Right atrium auricular region (tissue), 2 donors: ENCODE data around the gene MBNL2. TPM values are rescaled to one million over a fixed set of nuclear protein-coding genes. Genes with fewer than 3 reads are reported as not detected.
A peak's percentile ranks its signal among the peaks of the same experiment; 100 is the strongest.

ENCODE experiments used
- DNase-seq: peaks from one replicate; pipeline ENCODE4 v3.0.0-alpha.2; 2019; ENCODE audit warnings: low spot score
- H3K27ac ChIP-seq, 2 donors: fragments of 200-600 bp; sonication (generic); 1 replicate in 1 of 2; 2 replicates in 1 of 2; pipeline ENCODE4 v1.5.1; 2016 to 2019
- H3K27me3 ChIP-seq, 2 donors: fragments of 200-600 bp; sonication (generic); one replicate each; pipeline versions ENCODE4 v1.5.1 to v1.6.0; 2017 to 2019
- H3K36me3 ChIP-seq: fragments of 200-600 bp; sonication (generic); one replicate; pipeline ENCODE4 v1.5.1; 2016
- H3K4me1 ChIP-seq, 2 donors: fragments of 200-600 bp; sonication (generic); one replicate each; pipeline versions ENCODE4 v1.5.1 to v1.6.0; 2017 to 2019
- H3K4me3 ChIP-seq, 2 donors: fragments of 200-600 bp; sonication (generic); 1 replicate in 1 of 2; 2 replicates in 1 of 2; pipeline ENCODE4 v1.5.1; 2017 to 2019; ENCODE audit warnings: mild to moderate bottlenecking in 1 of 2, moderate library complexity in 1 of 2
- H3K9me3 ChIP-seq, 2 donors: fragments of 200-600 bp; sonication (generic); one replicate each; pipeline ENCODE4 v1.5.1; 2019
- total RNA-seq, 2 donors: library from RNA; depleted of rRNA; stranded (reverse); fragments of >200 nt; gene quantifications; one replicate each; pipeline ENCODE4 v1.1.0, GENCODE V29; 2016
- TF ChIP-seq, protein P1 (sequence below), 2 donors: fragments of 200-600 bp; sonication (generic); IDR thresholded peaks; one replicate each; pipeline ENCODE4 v1.5.1; 2019; ENCODE audit warnings: antibody characterized with exemption in 2 of 2

MBNL2 gene
- total RNA-seq, 2 donors from 2014 or later, result 62.0 to 81.6 TPM

DNA sequence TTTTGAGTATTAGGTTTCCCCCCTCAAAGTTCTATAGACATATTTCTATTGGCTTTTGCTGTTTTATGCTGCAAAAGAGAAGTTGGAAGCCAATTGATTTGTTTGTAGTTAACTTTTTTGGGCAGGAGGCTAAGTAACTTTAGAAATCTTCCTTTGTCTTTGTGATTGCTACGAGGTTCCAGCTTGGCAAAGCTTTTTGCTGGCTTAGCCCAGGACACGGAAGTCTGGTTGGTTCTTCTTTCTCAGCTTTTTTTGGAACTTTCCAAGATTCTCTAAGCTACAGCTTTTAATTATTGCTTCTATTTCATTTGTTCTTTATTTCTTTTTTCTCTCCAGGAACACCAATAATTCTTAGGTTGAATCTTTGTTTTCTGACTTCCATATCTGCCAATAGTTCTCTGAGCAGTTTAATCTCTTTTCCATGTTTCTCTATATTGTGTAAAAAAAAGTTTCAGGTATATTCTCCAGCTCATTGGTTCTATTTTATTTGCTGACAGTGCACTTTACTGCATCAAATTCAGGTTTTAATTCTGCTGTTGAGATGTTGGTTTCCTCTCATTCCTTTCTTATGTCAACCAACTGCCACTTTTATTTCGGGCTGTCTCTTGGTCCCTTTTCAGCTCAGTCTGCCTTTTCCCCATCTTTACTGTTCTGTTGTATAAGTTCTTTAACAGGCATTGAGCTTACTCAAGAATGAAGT is 27.8 kb downstream of the MBNL2 start:
- H3K9me3 ChIP-seq, result no peaks in the 10 kb centered on the region
- no peaks in the 10 kb centered on the region for H3K36me3 ChIP-seq
- H3K4me1 ChIP-seq, result peaks cover 0 to 76% of the 10 kb centered on the region in 2 donors
- H3K27me3 ChIP-seq, result no peaks in the 10 kb centered on the region
- no peak overlapping the region for H3K4me3 ChIP-seq
- no peak for DNase-seq
- TF ChIP-seq, protein P1, sequence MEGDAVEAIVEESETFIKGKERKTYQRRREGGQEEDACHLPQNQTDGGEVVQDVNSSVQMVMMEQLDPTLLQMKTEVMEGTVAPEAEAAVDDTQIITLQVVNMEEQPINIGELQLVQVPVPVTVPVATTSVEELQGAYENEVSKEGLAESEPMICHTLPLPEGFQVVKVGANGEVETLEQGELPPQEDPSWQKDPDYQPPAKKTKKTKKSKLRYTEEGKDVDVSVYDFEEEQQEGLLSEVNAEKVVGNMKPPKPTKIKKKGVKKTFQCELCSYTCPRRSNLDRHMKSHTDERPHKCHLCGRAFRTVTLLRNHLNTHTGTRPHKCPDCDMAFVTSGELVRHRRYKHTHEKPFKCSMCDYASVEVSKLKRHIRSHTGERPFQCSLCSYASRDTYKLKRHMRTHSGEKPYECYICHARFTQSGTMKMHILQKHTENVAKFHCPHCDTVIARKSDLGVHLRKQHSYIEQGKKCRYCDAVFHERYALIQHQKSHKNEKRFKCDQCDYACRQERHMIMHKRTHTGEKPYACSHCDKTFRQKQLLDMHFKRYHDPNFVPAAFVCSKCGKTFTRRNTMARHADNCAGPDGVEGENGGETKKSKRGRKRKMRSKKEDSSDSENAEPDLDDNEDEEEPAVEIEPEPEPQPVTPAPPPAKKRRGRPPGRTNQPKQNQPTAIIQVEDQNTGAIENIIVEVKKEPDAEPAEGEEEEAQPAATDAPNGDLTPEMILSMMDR (IDR thresholded peaks at IDR 0.05), result no peak
- H3K27ac ChIP-seq, result peak overlapping the region; percentile 37 to 65

DNA sequence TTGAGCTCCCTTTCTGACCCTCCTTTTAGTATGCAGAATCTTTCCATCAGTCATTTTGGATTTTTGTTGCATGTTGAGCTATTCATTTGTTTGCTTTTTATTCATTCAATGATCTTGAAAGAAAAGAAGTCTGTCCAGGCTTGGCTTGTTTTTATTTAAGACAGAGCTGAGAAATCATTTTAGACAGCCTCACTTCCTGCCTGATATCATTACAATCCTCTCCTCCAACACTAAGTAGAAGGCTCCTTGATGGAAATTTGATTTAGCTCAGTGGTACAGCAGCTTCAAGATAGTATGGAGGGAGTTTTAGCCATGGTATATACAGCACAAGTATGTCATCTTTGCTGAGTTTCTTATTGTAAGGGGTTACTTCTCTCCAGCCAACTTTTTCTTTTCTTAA is 28.4 kb downstream of the MBNL2 start:
- H3K4me1 ChIP-seq, result peaks cover 0 to 76% of the 10 kb centered on the region in 2 donors
- H3K4me3 ChIP-seq, result no peak overlapping the region
- H3K36me3 ChIP-seq, result no peaks in the 10 kb centered on the region
- H3K27me3 ChIP-seq, result no peaks in the 10 kb centered on the region
- TF ChIP-seq, protein P1 (IDR thresholded peaks at IDR 0.05), result no peak
- no peaks in the 10 kb centered on the region for H3K9me3 ChIP-seq
- no peak for DNase-seq
- peak overlapping the region; percentile 37 to 65 for H3K27ac ChIP-seq

DNA sequence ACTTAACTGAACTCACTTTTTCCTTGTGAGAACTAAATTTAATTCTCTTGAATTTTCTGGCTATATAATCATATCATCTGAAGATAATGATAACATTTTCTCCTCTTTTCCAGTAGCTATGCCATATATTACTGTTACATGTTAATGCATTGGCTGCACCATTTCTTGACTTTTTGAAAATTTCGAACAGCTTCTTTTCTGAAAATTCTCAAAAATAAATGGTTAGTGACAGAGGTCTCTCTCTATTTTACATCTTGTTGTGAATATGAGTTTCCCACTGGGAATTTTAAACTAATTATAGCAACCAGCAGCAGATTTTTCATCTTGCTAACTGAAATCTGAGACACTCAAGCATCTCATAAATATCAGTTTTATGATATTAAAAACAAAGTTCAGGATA is 30.6 kb downstream of the MBNL2 start:
- peak overlapping the region in 1 of 2 donors; percentile 10 for H3K27ac ChIP-seq
- DNase-seq, result no peak
- no peaks in the 10 kb centered on the region for H3K27me3 ChIP-seq
- H3K36me3 ChIP-seq, result no peaks in the 10 kb centered on the region
- TF ChIP-seq, protein P1 (IDR thresholded peaks at IDR 0.05), result no peak
- no peak overlapping the region for H3K4me3 ChIP-seq
- H3K4me1 ChIP-seq, result peaks cover 0 to 76% of the 10 kb centered on the region in 2 donors
- no peaks in the 10 kb centered on the region for H3K9me3 ChIP-seq

DNA sequence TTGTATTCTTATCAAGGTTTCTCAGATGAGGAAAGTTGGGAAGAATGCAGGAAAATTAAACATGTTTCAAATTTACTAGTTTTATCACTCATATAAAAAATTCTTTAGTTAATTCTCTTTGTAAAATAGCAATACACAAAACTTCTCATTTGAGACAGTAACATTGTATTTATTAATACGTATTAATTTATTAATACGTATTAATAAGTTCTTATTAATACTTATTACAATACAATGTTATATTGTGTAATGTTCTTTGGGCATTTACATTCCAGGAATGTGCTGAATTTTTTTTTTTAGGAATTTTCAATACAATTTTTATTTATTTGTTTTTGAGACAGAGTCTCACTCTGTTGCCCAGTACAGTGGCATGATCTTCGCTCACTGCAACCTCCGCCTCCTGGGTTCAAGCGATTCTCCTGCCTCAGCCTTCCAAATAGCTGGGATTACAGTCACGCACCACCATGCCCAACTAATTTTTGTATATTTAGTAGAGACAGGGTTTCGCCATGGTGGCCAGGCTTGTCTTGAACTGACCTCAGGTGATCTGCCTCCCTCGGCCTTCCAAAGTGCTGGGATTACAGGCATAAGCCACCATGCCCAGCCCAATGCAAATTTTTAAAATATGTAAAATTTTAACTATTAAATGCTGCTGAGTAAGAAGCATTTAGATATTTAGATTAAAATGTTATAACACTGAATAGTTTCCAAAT is 31.6 kb downstream of the MBNL2 start:
- Histone ChIP-seq H3K36me3 (no peaks in the 10 kb centered on the region), H3K4me1 (peaks cover 0 to 76% of the 10 kb centered on the region in 2 donors), H3K27me3 (no peaks in the 10 kb centered on the region), H3K4me3 (no peak overlapping the region), H3K27ac (peak overlapping the region in 1 of 2 donors; percentile 10), H3K9me3 (no peaks in the 10 kb centered on the region)
- TF ChIP-seq, protein P1 (IDR thresholded peaks at IDR 0.05), result no peak
- no peak for DNase-seq

DNA sequence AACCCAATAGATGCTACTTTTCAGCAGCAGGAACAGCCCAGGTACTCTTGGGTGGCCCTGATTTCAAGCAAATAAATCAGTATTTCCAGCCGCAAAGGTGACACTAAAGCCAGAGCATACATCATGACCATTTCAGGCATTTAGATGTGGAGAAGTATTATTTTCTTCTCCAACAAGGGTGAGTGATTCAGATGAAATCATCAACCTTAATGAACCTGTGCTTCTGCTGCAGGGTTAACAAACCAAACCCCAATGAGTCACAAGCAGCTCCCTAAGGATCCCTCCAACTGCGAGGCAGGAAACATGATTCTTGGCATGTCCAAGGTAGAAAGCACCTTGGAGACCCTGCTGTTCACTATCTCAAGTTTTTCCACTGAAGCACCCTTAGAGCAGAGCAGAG is 32.7 kb downstream of the MBNL2 start:
- TF ChIP-seq, protein P1 (IDR thresholded peaks at IDR 0.05), result no peak
- H3K4me1 ChIP-seq, result peaks cover 0 to 76% of the 10 kb centered on the region in 2 donors

More for the DNA sequence above, 32.7 kb downstream of the MBNL2 start:
- no peak overlapping the region for H3K4me3 ChIP-seq
- H3K27me3 ChIP-seq, result no peaks in the 10 kb centered on the region
- DNase-seq, result no peak
- peak overlapping the region; percentile 70 to 75 for H3K27ac ChIP-seq
- H3K36me3 ChIP-seq, result no peaks in the 10 kb centered on the region
- H3K9me3 ChIP-seq, result no peaks in the 10 kb centered on the region
